Activated B cell treated with CpG ODN at 0.5 μM for 24 hours (primary cell): ENCODE data around the gene SPATS2L. TPM values are rescaled to one million over a fixed set of nuclear protein-coding genes. Genes with fewer than 3 reads are reported as not detected.

Source experiments
- ATAC-seq: fragments of 200-7000 bp; cut with Tn5 transposase; one replicate; pipeline ENCODE4 v1.10.0; 2021; ENCODE audit warnings: low read depth, mild to moderate bottlenecking, moderate library complexity
- CTCF ChIA-PET: fragments of 350-600 bp; sonication (Branson Sonifier 250); formaldehyde crosslinking; loops from one replicate; lab custom pipeline; 2021; ENCODE audit warnings: antibody characterized with exemption; lab: Charles Lee
- POLR2A ChIA-PET: fragments of 350-600 bp; sonication (Branson Sonifier 250); formaldehyde crosslinking; loops from one replicate; lab custom pipeline; 2021; ENCODE audit warnings: antibody characterized with exemption; lab: Charles Lee
- DNase-seq: peaks from one replicate; pipeline ENCODE4 v3.0.0; 2022
- H3K27ac Mint-ChIP-seq: one replicate; pipeline ENCODE4 v1.8.0; 2020; ENCODE audit warnings: mixed read lengths
- H3K27me3 Mint-ChIP-seq: one replicate; pipeline ENCODE4 v1.8.0; 2021; ENCODE audit warnings: mixed read lengths
- H3K36me3 Mint-ChIP-seq: one replicate; pipeline ENCODE4 v1.8.0; 2021; ENCODE audit warnings: low read depth, mixed read lengths
- H3K4me1 Mint-ChIP-seq: one replicate; pipeline ENCODE4 v1.8.0; 2021; ENCODE audit warnings: mixed read lengths
- H3K4me3 Mint-ChIP-seq: one replicate; pipeline ENCODE4 v1.8.0; 2020; ENCODE audit warnings: mild to moderate bottlenecking, mixed read lengths
- H3K9me3 Mint-ChIP-seq: one replicate; pipeline ENCODE4 v1.8.0; 2020; ENCODE audit warnings: mixed read lengths
- intact Hi-C: fragments of 100-400 bp; cut with micrococcal nuclease; formaldehyde crosslinking; loops from one replicate; pipeline ENCODE4 v1.15.1; 2024
- total RNA-seq: library from RNA; stranded (reverse); gene quantifications from 2 replicates; pipeline ENCODE4 v1.2.3, GENCODE V29; 2022
- TF ChIP-seq, protein P1 (sequence below): fragments of 200-600 bp; IDR thresholded peaks from one replicate; pipeline ENCODE4 v1.8.0; 2022; ENCODE audit warnings: antibody characterized with exemption, mild to moderate bottlenecking

SPATS2L gene
- total RNA-seq, 1 donor from 2014 or later = 0.64 TPM

DNA sequence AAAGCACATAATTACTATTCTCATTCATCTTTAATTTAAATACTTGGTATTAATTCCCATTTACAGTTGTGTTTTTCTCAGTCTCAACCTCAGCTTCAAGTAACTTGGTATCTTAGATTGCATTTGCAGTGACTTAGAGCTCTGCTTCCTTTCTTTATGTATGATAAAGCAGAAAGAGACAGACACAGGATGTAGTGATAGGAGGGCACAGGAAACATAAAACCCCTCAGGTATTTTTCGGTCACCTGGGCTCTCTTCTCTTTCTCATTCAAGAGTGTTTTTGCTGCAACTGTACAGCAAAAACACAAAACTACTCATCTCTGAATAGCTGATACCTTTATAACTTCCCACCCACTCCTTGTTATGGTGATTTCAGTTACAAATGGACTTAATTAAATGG, 120.3 kb downstream of the SPATS2L start:
- TF ChIP-seq, protein P1, sequence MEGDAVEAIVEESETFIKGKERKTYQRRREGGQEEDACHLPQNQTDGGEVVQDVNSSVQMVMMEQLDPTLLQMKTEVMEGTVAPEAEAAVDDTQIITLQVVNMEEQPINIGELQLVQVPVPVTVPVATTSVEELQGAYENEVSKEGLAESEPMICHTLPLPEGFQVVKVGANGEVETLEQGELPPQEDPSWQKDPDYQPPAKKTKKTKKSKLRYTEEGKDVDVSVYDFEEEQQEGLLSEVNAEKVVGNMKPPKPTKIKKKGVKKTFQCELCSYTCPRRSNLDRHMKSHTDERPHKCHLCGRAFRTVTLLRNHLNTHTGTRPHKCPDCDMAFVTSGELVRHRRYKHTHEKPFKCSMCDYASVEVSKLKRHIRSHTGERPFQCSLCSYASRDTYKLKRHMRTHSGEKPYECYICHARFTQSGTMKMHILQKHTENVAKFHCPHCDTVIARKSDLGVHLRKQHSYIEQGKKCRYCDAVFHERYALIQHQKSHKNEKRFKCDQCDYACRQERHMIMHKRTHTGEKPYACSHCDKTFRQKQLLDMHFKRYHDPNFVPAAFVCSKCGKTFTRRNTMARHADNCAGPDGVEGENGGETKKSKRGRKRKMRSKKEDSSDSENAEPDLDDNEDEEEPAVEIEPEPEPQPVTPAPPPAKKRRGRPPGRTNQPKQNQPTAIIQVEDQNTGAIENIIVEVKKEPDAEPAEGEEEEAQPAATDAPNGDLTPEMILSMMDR = no peak
- DNase-seq (no peak), ATAC-seq (no peak)
- no peak overlapping the region for H3K4me3 Mint-ChIP-seq
- H3K36me3 Mint-ChIP-seq = no peaks in the 10 kb centered on the region
- H3K27ac Mint-ChIP-seq = no peak overlapping the region
- intact Hi-C loops = no loop called here
- no peaks in the 10 kb centered on the region for H3K9me3 Mint-ChIP-seq
- H3K27me3 Mint-ChIP-seq = no peaks in the 10 kb centered on the region
- ChIA-PET CTCF (no interaction called here), POLR2A (no interaction called here)
- no peaks in the 10 kb centered on the region for H3K4me1 Mint-ChIP-seq

DNA sequence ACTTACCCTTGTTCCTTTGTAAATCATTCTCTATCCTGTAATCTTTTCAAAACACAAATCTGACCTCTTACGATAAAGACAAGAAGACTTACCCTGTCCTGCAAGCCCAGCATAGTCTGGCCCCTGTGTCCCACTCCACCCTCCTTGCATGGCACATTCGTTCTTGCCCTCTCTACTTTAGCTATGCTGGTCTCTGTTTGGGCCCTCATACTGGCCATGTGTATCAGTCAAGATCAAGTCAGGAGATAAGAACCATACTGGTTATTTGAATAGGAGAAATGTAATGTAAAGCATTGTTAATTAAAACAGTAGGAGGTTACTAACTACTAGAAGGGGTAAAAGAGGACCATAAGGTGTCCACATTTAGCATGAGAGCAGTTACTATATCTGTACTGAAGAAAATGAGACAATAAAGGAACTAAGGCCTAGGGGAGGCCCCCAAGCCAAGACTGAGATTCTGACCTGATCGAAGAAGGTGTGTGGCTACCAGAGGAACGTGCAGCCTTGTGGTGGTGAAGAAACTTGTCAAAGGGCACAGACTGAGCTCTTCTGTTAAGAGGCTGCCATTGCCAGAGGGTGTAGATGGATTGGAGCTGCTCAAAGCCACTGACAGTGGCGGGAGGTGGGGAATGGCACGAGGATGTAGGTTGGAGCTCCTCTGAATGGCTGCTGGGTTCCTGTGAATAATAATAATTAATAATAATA, 122.6 kb downstream of the SPATS2L start:
- CTCF ChIA-PET = no interaction called here
- Mint-ChIP-seq H3K4me3 (no peak overlapping the region), H3K27ac (no peak overlapping the region), H3K4me1 (no peaks in the 10 kb centered on the region), H3K9me3 (no peaks in the 10 kb centered on the region), H3K36me3 (no peaks in the 10 kb centered on the region), H3K27me3 (no peaks in the 10 kb centered on the region)
- intact Hi-C loops = no loop called here
- ATAC-seq (no peak), DNase-seq (no peak)
- POLR2A ChIA-PET = no interaction called here
- TF ChIP-seq, protein P1 = no peak

DNA sequence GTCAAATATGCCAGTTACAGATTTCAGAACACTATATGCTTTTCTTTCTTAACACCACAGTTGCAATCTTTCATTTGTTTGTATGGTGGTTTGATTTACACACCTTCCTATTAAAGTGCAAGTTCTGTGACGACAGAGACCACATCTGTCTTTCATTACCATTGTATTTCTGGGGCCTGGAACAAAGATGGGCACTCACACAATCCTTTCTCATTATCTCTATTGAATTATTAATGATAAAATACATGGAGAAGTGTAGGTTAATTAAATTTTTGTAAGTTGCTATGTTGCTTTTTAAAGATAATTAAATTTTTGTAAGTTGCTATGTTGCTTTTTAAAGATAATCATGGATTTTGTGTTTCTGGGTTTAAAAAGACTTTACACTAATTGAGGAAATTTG, 123.5 kb downstream of the SPATS2L start:
- peaks cover 4% of the 10 kb centered on the region for H3K27me3 Mint-ChIP-seq
- no peak overlapping the region for H3K4me3 Mint-ChIP-seq
- H3K36me3 Mint-ChIP-seq = no peaks in the 10 kb centered on the region
- ChIA-PET CTCF (no interaction called here), POLR2A (no interaction called here)
- TF ChIP-seq, protein P1 = no peak
- no peaks in the 10 kb centered on the region for H3K9me3 Mint-ChIP-seq
- intact Hi-C loops = no loop called here
- no peaks in the 10 kb centered on the region for H3K4me1 Mint-ChIP-seq
- ATAC-seq (no peak), DNase-seq (no peak)
- no peak overlapping the region for H3K27ac Mint-ChIP-seq

DNA sequence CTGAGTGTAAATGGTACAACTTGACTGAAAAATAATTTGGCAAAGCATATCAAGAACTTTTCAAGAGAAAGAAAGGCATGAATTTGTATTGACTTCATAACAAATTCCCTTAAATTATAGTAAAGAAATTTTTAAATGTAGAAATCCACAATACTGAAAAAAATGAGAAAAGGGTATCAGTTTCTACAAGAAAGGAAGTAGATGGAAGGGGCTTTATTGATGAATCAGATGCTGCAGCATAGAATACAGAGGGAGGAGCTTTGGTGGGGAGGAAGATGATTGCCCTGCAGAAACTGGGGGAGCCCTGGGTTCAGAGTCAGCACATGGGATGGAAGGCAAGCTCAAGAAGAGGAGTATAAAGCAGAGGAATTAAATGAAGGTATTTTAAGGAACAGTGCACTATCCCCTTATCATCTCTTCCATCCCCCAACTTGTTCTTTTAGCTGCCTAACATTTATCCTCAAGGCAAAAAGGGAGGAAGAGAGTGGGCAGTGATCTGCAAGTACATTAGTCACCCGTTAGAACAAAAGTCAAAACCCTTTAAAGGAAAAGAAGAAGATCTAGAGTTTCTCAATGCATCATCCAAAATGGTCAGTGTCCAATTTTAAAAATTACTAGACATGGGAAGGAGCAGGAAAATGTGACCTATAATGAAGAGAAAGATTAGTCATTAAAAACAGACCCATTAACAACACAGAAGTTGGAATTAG, 125.7 kb downstream of the SPATS2L start:
- Mint-ChIP-seq H3K36me3 (no peaks in the 10 kb centered on the region), H3K4me1 (no peaks in the 10 kb centered on the region), H3K9me3 (no peaks in the 10 kb centered on the region), H3K27ac (no peak overlapping the region), H3K27me3 (peaks cover 4% of the 10 kb centered on the region), H3K4me3 (no peak overlapping the region)
- ATAC-seq (no peak), DNase-seq (no peak)
- ChIA-PET POLR2A (no interaction called here), CTCF (no interaction called here)
- intact Hi-C loops = no loop called here
- TF ChIP-seq, protein P1 = no peak

DNA sequence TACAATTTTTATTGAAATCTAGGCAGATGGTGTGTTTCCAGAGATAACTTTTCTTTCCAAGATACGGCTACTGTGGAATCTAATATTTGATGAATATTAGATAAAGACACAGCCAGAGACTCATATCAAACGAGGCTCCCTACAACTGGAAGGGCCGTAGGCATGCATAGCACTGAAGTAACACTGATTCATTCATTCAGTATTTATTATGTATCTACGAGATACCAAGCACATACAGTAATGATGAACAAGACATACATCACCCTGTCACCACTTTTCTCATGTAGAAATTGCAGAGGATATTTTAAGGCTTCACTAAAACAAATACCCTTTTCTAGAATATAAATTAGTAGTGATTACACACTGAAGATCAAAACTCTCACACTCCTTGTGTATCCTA, 128.9 kb downstream of the SPATS2L start:
- Mint-ChIP-seq H3K4me1 (no peaks in the 10 kb centered on the region), H3K36me3 (no peaks in the 10 kb centered on the region), H3K9me3 (no peaks in the 10 kb centered on the region), H3K4me3 (no peak overlapping the region), H3K27me3 (peaks cover 4% of the 10 kb centered on the region), H3K27ac (no peak overlapping the region)
- ATAC-seq (no peak), DNase-seq (no peak)
- TF ChIP-seq, protein P1 = no peak
- intact Hi-C loops = no loop called here
- ChIA-PET CTCF (no interaction called here), POLR2A (no interaction called here)
